GM13976 (cell line): ENCODE results near the gene TENM4.
"Not testable (repeated sequence)": the region's sequence is repeated elsewhere in the genome, so short reads cannot be mapped to it uniquely, and the experiment has no call there.

Experiments
- DNase-seq: peaks from one replicate; pipeline ENCODE4 v3.0.0; 2012; ENCODE audit warnings: low spot score
- CTCF ChIP-seq: IDR thresholded peaks from 2 replicates; pipeline ENCODE4 v1.5.1; 2012; ENCODE audit warnings: borderline replicate concordance, mild to moderate bottlenecking; ENCODE audit not compliant: insufficient read depth; ENCODE audit errors: extremely low read depth, missing control alignments, control extremely low read depth
- in situ Hi-C: fragments of 300-500 bp; cut with MboI; formaldehyde crosslinking; loops from one replicate; pipeline ENCODE4 v1.12.0; 2022; ENCODE audit warnings: low sequenced_read_pairs, mixed read lengths, inconsistent platforms; ENCODE audit not compliant: unreplicated experiment

Gene TENM4

GRCh38 chr11:79235696-79236095 is 205.1 kb downstream of the TENM4 start:
- DNase-seq: no peak
- TF ChIP-seq CTCF: no peak
- in situ Hi-C loops: no loop called here

DNA sequence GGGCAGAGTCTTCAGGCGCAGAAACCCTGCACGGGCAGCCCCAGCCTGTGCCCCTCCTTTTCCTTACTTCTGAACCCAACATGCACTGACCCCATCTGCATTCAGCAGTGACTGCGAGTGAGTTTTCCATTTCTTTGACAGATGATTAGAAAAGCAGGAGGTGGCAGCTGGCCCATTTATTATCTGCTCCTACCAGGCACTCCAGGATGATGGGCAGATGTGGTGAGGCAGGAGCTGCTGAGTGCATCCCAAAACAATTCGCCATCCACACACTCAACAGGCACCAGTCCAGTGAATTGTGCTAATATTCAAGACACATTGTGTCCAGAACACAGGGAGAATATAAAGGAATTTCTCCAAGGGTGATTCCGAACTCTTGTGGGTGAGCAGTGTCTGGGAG is 208.5 kb downstream of the TENM4 start:
- no peak for DNase-seq
- in situ Hi-C loops: no loop called here
- TF ChIP-seq CTCF: no peak

DNA sequence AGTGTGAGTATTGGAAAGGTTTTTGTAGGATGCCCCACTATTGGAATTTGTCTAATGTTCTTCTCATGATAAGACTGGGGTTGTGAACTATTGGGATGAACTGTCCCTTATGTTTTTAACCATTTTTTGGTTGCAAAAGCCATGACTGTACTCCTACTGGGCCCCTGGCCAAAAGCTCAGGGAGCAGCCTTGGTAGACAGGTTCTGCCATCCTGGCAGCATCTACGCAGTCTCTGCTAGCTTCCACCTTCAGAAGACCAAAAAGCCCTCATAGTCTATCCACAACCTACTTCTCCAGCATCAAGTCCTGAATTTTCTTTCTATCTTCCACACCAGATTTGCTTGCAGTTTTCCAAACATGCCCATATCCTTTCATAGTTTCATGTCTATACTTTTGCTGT is 211.8 kb downstream of the TENM4 start:
- TF ChIP-seq CTCF: no peak
- no peak for DNase-seq
- in situ Hi-C loops: no loop called here

DNA sequence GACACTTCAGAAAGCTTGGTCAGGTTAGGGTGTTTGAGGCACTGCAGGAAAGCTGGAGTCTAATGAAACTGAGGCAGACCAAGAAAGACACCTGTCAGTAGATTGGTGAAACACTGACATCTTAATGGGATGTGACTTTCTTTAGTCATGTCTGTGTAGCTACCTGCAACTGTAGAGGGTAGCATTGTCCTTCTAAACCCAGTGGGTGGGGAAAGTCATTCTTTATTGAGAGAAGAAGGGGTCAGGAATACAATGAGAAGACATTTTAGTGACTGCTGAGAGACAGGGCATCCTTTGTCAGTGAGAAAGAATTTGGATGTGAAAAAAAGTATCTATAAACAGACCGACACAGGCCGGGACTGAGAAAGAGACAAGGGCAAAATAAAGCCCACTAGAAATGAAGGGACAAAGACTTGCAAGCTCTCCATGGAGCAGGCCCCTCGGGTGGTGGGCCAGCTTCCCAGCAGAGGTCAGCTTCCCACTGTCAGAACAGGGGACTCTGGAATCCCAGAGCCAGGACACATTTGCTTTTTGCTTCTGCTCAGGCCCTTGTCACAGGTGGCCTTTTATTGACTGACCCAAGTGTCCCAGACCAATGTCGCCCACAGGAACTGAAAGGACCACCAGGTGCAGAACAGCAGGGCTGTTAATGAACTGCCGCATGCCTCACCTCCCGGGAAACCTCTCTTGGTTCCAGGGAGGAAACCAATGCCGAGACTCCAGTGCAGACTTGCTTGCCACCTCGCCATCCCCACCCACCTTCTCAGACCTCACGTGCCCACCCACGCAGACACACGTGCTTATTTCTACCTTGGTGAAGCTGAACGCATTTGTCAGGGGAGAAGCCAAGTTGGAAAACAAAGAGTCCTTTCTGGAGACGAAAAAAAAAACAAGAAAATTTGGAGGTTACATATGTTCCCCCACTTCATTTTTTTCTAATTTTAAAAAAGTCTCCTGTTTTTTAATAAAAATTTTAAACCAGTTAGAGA is 212.8 kb downstream of the TENM4 start:
- TF ChIP-seq CTCF: no peak
- no peak for DNase-seq
- in situ Hi-C loops: no loop called here

DNA sequence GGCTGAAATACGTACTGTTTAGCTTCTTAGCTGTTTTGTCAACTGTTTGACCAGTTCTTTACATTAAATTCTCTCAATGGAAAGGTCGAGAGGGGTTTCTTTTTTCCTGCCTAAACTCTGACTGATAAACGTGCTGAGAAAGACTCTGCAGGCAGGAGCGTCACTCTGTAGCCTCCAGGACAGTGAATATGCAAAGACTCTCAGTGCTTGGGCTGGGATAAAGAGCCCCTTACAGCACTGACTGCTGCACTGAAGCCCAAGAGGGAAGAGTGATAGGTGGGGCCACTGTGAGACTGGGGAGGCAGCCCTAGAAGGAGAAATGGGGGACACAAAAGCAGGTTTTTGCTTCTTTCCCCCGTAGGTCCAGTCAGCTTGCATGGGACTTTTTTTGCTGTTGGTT is 213.5 kb downstream of the TENM4 start:
- TF ChIP-seq CTCF: no peak
- in situ Hi-C loops: no loop called here
- no peak for DNase-seq

DNA sequence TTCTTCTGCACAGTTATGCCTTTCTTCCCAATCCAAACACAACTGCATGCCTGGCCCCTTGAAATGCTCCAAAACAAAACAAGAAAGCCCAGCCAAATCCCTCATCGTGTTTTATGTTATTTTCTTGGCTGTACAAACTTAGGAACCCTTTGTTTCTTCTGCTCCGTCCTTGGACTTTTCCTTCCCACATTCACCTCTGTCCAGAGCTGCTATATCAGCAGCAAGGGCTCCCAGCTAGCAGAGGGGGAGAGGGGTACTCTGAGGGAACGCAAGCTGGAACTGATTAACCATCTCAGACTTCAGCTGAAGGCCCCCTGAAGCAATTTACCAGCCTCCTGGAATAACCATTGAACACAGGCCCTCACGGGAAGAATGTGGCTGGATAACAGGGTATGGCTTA is 214.7 kb downstream of the TENM4 start:
- no peak for DNase-seq
- TF ChIP-seq CTCF: no peak
- in situ Hi-C loops: no loop called here

- in situ Hi-C loops: not testable (repeated sequence)
Measured at GRCh38 chr11:79222163-79222562, 218.7 kb downstream of the TENM4 start.

More at GRCh38 chr11:79222163-79222562, 218.7 kb downstream of the TENM4 start:
- not testable (repeated sequence) for DNase-seq
